Measurements from ENCODE around the gene CXXC5. TPM values are rescaled to one million over a fixed set of nuclear protein-coding genes. Genes with fewer than 3 reads are reported as not detected.

Gene CXXC5
- total and polyA plus RNA-seq, 9 of the 15 experiments (the other 6 are each of a cell fraction or from before 2014, with no cell fraction given): 1.9 to 123 (median 45.8) TPM

DNA sequence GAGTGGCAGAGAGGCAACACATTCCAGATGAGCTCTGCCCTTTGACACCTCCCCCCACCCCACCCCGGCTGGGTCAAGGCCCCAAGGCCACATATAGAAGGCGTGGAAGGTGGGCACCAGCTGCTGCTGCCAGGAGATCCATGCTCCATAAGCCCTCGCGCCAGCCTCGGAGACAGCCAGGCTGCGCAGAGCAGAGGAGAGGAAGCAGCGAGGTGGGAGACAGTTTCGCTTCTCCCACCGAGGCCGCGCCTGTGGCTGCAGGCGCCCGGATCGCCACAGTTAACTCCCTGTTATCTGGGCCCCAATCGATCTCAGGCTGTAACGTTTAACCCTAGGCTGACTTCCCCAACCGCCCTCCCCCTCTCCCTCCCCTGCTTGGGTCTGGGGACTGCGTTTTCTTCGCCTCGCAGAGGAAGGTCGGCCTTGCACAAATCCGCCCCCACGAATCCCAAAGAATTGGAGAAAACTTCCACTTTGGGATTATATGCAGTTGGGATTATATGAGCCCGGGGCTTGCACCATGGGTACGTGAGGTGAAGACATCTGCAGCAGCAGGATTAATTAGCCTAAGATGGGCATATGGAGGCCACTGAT lies 1.1 kb upstream of the CXXC5 start (continued):
- no peak for TF ChIP-seq JUN (IDR thresholded peaks at IDR 0.05; ENCODE audit: borderline replicate concordance, low read depth, low read length)
- no peak for TF ChIP-seq JUN (CRISPR knock-in tag; IDR thresholded peaks at IDR 0.05; ENCODE audit: borderline replicate concordance)
- peak; percentile 72; the same call in 1 of the 2 replicates for TF ChIP-seq ZNF75A (CRISPR knock-in tag; IDR thresholded peaks at IDR 0.05)
- TF ChIP-seq, protein P1, sequence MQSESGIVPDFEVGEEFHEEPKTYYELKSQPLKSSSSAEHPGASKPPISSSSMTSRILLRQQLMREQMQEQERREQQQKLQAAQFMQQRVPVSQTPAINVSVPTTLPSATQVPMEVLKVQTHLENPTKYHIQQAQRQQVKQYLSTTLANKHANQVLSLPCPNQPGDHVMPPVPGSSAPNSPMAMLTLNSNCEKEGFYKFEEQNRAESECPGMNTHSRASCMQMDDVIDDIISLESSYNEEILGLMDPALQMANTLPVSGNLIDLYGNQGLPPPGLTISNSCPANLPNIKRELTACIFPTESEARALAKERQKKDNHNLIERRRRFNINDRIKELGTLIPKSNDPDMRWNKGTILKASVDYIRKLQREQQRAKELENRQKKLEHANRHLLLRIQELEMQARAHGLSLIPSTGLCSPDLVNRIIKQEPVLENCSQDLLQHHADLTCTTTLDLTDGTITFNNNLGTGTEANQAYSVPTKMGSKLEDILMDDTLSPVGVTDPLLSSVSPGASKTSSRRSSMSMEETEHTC (IDR thresholded peaks at IDR 0.05): no peak
- no peak for TF ChIP-seq SAP30 (IDR thresholded peaks at IDR 0.05; ENCODE audit: borderline replicate concordance, insufficient read depth, low read depth, low read length, poor library complexity, severe bottlenecking)
- no peak for TF ChIP-seq ZNF217 (CRISPR knock-in tag; IDR thresholded peaks at IDR 0.05)
- no peak for TF ChIP-seq TGIF2 (CRISPR knock-in tag; IDR thresholded peaks at IDR 0.05)
- TF ChIP-seq, protein P2, sequence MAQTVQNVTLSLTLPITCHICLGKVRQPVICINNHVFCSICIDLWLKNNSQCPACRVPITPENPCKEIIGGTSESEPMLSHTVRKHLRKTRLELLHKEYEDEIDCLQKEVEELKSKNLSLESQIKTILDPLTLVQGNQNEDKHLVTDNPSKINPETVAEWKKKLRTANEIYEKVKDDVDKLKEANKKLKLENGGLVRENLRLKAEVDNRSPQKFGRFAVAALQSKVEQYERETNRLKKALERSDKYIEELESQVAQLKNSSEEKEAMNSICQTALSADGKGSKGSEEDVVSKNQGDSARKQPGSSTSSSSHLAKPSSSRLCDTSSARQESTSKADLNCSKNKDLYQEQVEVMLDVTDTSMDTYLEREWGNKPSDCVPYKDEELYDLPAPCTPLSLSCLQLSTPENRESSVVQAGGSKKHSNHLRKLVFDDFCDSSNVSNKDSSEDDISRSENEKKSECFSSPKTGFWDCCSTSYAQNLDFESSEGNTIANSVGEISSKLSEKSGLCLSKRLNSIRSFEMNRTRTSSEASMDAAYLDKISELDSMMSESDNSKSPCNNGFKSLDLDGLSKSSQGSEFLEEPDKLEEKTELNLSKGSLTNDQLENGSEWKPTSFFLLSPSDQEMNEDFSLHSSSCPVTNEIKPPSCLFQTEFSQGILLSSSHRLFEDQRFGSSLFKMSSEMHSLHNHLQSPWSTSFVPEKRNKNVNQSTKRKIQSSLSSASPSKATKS (CRISPR knock-in tag; IDR thresholded peaks at IDR 0.05): no peak
- TF ChIP-seq ZBTB7A (IDR thresholded peaks at IDR 0.05; ENCODE audit: borderline replicate concordance, control insufficient read depth, low read depth, low read length): no peak
- TF ChIP-seq RBM34 (IDR thresholded peaks at IDR 0.05; ENCODE audit: borderline replicate concordance, insufficient read depth, low read length): no peak
- TF ChIP-seq ZNF785 (CRISPR knock-in tag; IDR thresholded peaks at IDR 0.05): no peak
- no peak for TF ChIP-seq ZNF143 (CRISPR knock-in tag; IDR thresholded peaks at IDR 0.05)
- TF ChIP-seq NCOR1 (IDR thresholded peaks at IDR 0.05): peak; percentile 33; the same call in 1 of the 2 replicates
- no peak for TF ChIP-seq GATAD2A (IDR thresholded peaks at IDR 0.05)
- TF ChIP-seq, protein P3, sequence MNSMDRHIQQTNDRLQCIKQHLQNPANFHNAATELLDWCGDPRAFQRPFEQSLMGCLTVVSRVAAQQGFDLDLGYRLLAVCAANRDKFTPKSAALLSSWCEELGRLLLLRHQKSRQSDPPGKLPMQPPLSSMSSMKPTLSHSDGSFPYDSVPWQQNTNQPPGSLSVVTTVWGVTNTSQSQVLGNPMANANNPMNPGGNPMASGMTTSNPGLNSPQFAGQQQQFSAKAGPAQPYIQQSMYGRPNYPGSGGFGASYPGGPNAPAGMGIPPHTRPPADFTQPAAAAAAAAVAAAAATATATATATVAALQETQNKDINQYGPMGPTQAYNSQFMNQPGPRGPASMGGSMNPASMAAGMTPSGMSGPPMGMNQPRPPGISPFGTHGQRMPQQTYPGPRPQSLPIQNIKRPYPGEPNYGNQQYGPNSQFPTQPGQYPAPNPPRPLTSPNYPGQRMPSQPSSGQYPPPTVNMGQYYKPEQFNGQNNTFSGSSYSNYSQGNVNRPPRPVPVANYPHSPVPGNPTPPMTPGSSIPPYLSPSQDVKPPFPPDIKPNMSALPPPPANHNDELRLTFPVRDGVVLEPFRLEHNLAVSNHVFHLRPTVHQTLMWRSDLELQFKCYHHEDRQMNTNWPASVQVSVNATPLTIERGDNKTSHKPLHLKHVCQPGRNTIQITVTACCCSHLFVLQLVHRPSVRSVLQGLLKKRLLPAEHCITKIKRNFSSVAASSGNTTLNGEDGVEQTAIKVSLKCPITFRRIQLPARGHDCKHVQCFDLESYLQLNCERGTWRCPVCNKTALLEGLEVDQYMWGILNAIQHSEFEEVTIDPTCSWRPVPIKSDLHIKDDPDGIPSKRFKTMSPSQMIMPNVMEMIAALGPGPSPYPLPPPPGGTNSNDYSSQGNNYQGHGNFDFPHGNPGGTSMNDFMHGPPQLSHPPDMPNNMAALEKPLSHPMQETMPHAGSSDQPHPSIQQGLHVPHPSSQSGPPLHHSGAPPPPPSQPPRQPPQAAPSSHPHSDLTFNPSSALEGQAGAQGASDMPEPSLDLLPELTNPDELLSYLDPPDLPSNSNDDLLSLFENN (IDR thresholded peaks at IDR 0.05; ENCODE audit: low read depth in 2 of 2, low read length in 2 of 2): no peak
- no peak for TF ChIP-seq FOXK1 (CRISPR knock-in tag; IDR thresholded peaks at IDR 0.05; ENCODE audit: borderline replicate concordance)
- TF ChIP-seq, protein P4, sequence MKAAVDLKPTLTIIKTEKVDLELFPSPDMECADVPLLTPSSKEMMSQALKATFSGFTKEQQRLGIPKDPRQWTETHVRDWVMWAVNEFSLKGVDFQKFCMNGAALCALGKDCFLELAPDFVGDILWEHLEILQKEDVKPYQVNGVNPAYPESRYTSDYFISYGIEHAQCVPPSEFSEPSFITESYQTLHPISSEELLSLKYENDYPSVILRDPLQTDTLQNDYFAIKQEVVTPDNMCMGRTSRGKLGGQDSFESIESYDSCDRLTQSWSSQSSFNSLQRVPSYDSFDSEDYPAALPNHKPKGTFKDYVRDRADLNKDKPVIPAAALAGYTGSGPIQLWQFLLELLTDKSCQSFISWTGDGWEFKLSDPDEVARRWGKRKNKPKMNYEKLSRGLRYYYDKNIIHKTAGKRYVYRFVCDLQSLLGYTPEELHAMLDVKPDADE (conservative IDR thresholded peaks at IDR 0.05; ENCODE audit: control insufficient read depth, low read depth, low read length): no peak
- TF ChIP-seq CBFB (CRISPR knock-in tag; IDR thresholded peaks at IDR 0.05): no peak
- TF ChIP-seq ZKSCAN8 (CRISPR knock-in tag; IDR thresholded peaks at IDR 0.05): no peak
- no peak for TF ChIP-seq WHSC1 (IDR thresholded peaks at IDR 0.05; ENCODE audit: low read length)

Data from K562 (cell line).